ENCODE results near the gene NCS1.

- no peak for TF ChIP-seq CTCF (conservative IDR thresholded peaks at IDR 0.05; ENCODE audit: low read length)
- TF ChIP-seq EZH2phosphoT487 (IDR thresholded peaks at IDR 0.05; ENCODE audit: borderline replicate concordance) = no peak
These were observed 26.4 kb downstream of the NCS1 start for GRCh38 chr9:130198501-130199179.

Data from Loucy (cell line).